Ectodermal cell (in vitro differentiated cells): ENCODE measurements around the gene RUSF1.
"Not testable (repeated sequence)": the region's sequence is repeated elsewhere in the genome, so short reads cannot be mapped to it uniquely, and the experiment has no call there.

ENCODE experiments used
- H3K27ac ChIP-seq: 2 replicates; pipeline ENCODE4 v1.7.0; 2013; ENCODE audit warnings: mild to moderate bottlenecking, low read depth, low read length; ENCODE audit not compliant: insufficient read depth, poor library complexity, severe bottlenecking
- H3K27me3 ChIP-seq: 2 replicates; pipeline ENCODE4 v1.7.0; 2013; ENCODE audit warnings: mild to moderate bottlenecking, low read length; ENCODE audit not compliant: insufficient read depth, control insufficient read depth, poor library complexity, severe bottlenecking
- H3K36me3 ChIP-seq: one replicate; pipeline ENCODE4 v1.7.0; 2013; ENCODE audit warnings: low read length; ENCODE audit not compliant: control insufficient read depth, insufficient read depth
- H3K4me1 ChIP-seq: one replicate; pipeline ENCODE4 v1.7.0; 2013; ENCODE audit warnings: low read length; ENCODE audit not compliant: control insufficient read depth, insufficient read depth
- H3K4me3 ChIP-seq: 2 replicates; pipeline ENCODE4 v1.7.0; 2013; ENCODE audit warnings: low read depth, low read length, control low read depth; ENCODE audit not compliant: insufficient read depth
- H3K9me3 ChIP-seq: 2 replicates; pipeline ENCODE4 v1.7.0; 2013; ENCODE audit warnings: mild to moderate bottlenecking, low read length, moderate library complexity; ENCODE audit not compliant: control insufficient read depth
- WGBS, 2 experiments: methylation state at CpG; one replicate each; pipeline ENCODE4 v1.1.7; 2013; ENCODE audit warnings: missing lambda C conversion rate in 2 of 2; 5-methylcytosine and 5-hydroxymethylcytosine counted together

RUSF1 gene

DNA sequence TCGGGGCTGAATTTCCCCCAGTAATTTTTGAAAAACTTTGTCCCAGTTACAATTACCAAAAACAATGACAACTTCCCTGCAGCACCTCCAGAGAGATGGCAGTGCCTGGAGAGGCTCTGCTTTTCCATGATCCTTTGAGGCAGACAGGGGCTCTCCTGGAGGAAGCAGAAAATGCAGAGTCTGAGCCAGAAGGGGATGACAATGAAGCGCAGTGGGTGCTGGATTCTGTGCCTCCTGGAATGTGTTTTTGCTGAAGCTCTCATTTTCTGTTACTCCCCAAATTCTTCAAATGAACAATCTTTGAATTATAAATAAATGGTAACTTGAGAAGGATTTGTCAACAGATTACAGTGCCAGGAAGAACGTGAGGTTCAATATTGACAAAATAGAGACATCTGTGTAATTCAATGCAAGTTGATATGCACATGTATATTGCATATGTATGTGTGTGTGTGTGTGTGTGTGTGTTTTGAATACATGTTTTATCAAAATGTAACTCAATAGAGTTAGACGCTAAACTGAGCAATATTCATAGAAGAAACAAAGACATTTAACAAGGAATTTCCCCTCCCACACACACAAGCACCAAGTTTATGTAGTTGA lies 9.7 kb upstream of the RUSF1 start:
- Histone ChIP-seq H3K4me1 (no peaks in the 10 kb centered on the region), H3K36me3 (no peaks in the 10 kb centered on the region), H3K9me3 (no peaks in the 10 kb centered on the region), H3K27ac (no peak overlapping the region), H3K27me3 (no peaks in the 10 kb centered on the region), H3K4me3 (no peak overlapping the region)
- 79 to 91% methylated on average over 2 to 3 of the region's 4 CpGs for WGBS, 2 experiments

DNA sequence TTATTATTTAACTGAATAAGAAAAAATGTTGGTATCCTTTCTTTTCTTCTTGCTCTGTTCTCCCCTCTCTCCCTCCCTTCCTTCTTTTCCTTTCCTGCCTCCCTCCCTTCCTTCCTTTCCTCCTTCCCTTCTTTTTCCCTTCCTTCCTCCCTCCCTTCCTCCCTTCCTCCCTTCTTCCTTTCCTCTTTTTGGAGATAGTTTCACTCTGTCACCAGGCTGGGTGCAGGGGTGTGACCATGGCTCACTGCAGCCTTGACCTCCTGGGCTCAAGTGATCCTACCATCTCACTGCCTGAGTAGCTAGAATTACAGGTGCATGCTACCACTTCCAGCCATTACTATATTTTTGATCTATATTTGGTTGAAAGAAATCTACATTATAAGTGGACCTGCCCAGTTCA lies 5.7 kb upstream of the RUSF1 start:
- no peaks in the 10 kb centered on the region for H3K4me1 ChIP-seq
- H3K27ac ChIP-seq, result no peak overlapping the region
- H3K36me3 ChIP-seq, result no peaks in the 10 kb centered on the region
- no peaks in the 10 kb centered on the region for H3K27me3 ChIP-seq
- H3K4me3 ChIP-seq, result no peak overlapping the region
- H3K9me3 ChIP-seq, result no peaks in the 10 kb centered on the region

DNA sequence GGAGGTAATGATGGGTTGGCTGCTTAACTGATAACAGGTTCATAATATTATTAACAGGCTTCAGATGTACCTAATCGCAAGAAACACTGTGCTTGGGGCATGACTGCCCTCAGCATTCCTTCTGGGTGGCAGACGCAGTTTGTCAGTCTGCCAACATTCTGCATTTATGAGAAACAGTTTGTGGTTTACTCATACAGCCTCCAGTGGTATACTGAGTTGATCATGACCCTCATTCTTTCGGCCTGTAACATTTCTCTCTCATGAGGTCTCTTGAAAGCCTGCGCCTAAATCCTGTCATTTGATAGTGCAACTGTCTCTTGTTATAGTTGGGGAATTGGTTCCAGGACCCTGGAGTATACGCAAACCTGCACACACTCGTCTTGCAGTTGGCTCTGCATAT lies 4.9 kb upstream of the RUSF1 start:
- Histone ChIP-seq H3K9me3 (no peaks in the 10 kb centered on the region), H3K27ac (no peak overlapping the region), H3K36me3 (no peaks in the 10 kb centered on the region), H3K4me1 (no peaks in the 10 kb centered on the region), H3K4me3 (no peak overlapping the region), H3K27me3 (no peaks in the 10 kb centered on the region)
- 58 to 61% methylated on average over 6 of the region's 6 CpGs for WGBS, 2 experiments

DNA sequence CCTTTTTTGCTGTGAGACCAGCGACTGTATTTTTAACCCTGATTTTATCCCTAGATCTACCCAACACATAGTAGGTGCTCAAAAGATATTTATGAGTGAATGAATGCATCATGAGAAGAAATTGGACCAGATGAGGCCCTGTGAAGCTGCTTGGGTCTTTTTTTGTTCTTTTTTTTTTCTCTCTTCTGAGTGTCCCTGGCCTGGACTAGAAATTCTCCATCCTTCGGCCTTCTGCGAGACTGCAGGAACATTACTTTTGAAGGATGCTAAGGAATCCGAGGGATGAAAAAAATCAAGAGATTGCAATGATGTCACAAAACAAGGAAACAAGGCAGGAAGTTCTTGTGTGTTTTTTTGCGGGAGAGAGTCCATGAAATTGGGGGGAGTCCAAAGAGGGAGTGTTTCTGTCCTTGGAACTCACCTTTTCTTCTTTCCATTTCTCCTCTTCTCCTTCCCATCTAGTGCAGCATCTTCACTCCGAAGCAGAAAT lies 560 bp upstream of the RUSF1 start:
- WGBS, 2 experiments, result 56 to 61% methylated on average over 5 to 6 of the region's 6 CpGs
- no peak overlapping the region for H3K27ac ChIP-seq
- H3K36me3 ChIP-seq, result no peaks in the 10 kb centered on the region
- no peaks in the 10 kb centered on the region for H3K9me3 ChIP-seq
- no peaks in the 10 kb centered on the region for H3K4me1 ChIP-seq
- peak overlapping the region; percentile 99 for H3K4me3 ChIP-seq
- H3K27me3 ChIP-seq, result no peaks in the 10 kb centered on the region

DNA sequence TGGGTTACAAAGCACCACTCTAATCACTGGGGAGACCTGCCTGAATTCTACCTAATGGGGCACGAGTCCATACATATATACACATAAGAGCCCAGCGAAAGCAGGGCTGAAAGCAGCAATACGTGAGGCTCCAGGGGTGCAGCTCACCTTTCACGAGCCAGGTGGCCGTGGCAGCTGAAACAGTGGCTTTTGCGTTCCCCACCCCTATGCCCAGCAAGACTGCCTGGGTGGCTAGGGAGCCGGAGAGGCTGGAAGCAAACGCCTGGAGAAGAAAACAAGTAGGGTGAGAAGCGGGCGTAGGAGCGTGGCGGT lies 618 bp downstream of the RUSF1 start:
- Histone ChIP-seq H3K27me3 (no peaks in the 10 kb centered on the region), H3K4me1 (no peaks in the 10 kb centered on the region), H3K27ac (peak overlapping the region; percentile 81), H3K9me3 (no peaks in the 10 kb centered on the region), H3K36me3 (no peaks in the 10 kb centered on the region), H3K4me3 (peak overlapping the region; percentile 99)
- 3 to 4% methylated on average over 12 of the region's 12 CpGs for WGBS, 2 experiments

DNA sequence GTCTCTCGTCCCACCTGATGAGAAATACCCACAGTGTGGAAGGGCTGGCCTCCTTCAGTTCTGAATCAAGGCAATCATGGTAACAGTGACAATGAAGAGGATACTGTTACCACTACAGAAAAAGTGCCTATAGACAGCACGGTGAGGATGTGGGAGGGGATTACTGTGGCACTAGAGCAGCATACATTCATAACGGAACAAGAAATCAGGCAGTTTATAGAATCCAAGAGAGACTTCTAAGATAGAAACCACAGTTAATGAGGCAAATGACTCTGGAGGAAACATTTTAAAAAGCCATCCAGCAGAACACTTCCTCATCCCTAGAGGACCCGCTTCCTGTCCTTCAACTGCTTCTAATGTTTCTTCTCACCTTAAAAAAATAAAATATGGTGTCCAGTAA lies 2.7 kb downstream of the RUSF1 start:
- WGBS, 2 experiments, result 90 to 92% methylated on average over 4 of the region's 4 CpGs
- no peaks in the 10 kb centered on the region for H3K27me3 ChIP-seq

DNA sequence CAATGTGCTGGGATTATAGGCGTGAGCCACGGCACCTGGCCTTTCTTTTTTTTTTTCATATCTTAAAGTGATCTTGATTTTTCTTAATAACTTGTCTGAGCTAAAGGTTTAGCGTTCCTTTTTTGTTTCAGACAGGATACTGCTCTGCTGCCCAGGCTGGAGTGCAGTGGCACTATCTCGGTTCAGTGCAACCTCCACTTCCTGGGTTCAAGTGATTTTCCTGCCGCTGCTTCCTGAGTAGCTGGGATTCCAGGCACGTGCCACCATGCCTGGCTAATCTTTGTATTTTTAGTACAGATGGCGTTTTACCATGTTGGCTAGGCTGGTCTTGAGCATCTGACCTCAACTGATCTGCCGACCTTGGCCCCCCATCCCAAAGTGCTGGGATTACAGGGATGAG lies 4.0 kb downstream of the RUSF1 start:
- no peaks in the 10 kb centered on the region for H3K9me3 ChIP-seq
- H3K36me3 ChIP-seq, result no peaks in the 10 kb centered on the region
- no peak overlapping the region for H3K27ac ChIP-seq
- no peaks in the 10 kb centered on the region for H3K4me1 ChIP-seq
- 93% methylated on average over 8 of the region's 8 CpGs for WGBS, 2 experiments
- H3K4me3 ChIP-seq, result no peak overlapping the region
- no peaks in the 10 kb centered on the region for H3K27me3 ChIP-seq

More for the DNA sequence above, 2.7 kb downstream of the RUSF1 start:
- Histone ChIP-seq H3K4me1 (no peaks in the 10 kb centered on the region), H3K4me3 (no peak overlapping the region), H3K27ac (no peak overlapping the region), H3K36me3 (no peaks in the 10 kb centered on the region), H3K9me3 (no peaks in the 10 kb centered on the region)

DNA sequence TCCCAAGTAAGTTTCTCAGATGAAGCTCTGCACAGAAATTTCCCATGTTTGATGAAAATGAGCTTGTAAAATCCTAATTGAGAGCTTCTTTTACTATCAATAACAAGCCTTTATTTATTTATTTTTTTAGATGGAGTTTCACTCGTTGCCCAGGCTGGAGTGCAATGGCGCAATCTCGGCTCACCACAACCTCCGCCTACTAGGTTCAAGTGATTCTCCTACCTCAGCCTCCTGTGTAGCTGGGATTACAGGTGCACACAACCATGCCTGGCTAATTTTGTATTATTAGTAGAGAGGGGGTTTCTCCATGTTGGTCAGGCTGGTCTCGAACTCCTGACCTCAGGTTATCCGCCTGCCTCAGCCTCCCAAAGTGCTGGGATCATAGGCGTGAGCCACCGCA lies 4.6 kb downstream of the RUSF1 start:
- 94 to 96% methylated on average over 8 of the region's 8 CpGs for WGBS, 2 experiments
- not testable (repeated sequence) for H3K27ac ChIP-seq, H3K4me1 ChIP-seq, H3K9me3 ChIP-seq, H3K36me3 ChIP-seq, H3K4me3 ChIP-seq, H3K27me3 ChIP-seq

DNA sequence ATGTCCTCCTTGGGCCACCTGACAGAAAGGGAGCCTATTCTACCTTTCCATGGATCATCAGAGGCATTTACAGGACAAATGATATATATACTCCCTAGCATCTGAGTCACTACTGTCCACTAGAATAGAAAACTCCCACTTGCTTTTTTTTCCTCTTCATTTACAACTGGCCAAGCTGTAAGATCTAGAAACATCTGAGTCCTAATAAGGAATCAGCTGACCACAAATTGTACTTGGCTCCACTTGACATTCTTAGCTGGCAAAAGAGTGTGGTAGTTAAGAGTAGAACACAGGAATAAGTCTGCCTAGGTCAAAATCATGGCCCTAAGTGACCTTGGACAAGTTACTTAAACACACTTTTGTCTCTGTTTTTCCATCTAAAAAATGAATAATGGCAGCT lies 5.2 kb downstream of the RUSF1 start:
- Histone ChIP-seq H3K9me3 (no peaks in the 10 kb centered on the region), H3K27ac (no peak overlapping the region), H3K4me3 (no peak overlapping the region), H3K36me3 (no peaks in the 10 kb centered on the region), H3K27me3 (no peaks in the 10 kb centered on the region), H3K4me1 (no peaks in the 10 kb centered on the region)

DNA sequence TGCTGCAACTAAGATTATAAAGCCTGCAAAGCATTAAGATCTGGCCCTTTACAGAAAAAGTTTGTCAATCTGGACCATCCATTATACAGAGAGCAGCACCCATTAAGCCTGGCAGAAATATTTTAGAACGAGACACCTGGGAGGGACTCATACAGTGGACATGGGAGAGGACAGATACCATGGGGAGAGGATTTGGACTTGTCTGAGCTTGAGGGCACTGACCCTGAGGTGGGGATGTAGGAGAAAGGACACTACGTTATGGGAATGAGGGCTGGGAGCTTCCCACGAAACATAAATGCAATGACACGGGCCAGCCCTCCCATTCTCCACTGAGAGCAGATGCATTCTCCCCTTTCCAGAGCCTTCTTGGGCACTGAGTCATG lies 6.2 kb downstream of the RUSF1 start:
- Histone ChIP-seq H3K4me1 (no peaks in the 10 kb centered on the region), H3K9me3 (no peaks in the 10 kb centered on the region), H3K36me3 (no peaks in the 10 kb centered on the region), H3K27ac (no peak overlapping the region), H3K4me3 (no peak overlapping the region), H3K27me3 (no peaks in the 10 kb centered on the region)
- WGBS, 2 experiments, result 74 to 79% methylated on average over 4 of the region's 4 CpGs
